ENCODE measurements around the gene SH3GL2.

The SH3GL2 gene

GRCh38 chr9:17824616-17825264 lies 245.9 kb downstream of the SH3GL2 start:
- DNase-seq: no peak

GRCh38 chr9:17825265-17825659 lies 246.4 kb downstream of the SH3GL2 start:
- DNase-seq: no peak

- no peak for DNase-seq
Observed at GRCh38 chr9:17829064-17829463, 250.2 kb downstream of the SH3GL2 start.

GRCh38 chr9:17829812-17830385 lies 251.0 kb downstream of the SH3GL2 start:
- DNase-seq: no peak

GRCh38 chr9:17832812-17833211 lies 253.9 kb downstream of the SH3GL2 start:
- no peak for DNase-seq

GRCh38 chr9:17833846-17834245 lies 255.0 kb downstream of the SH3GL2 start:
- DNase-seq: no peak

- no peak for DNase-seq
Observed at GRCh38 chr9:17837965-17838364, 259.1 kb downstream of the SH3GL2 start.

GRCh38 chr9:17839776-17840175 lies 260.9 kb downstream of the SH3GL2 start:
- peak; percentile 75 for DNase-seq

GRCh38 chr9:17843236-17843635 lies 264.4 kb downstream of the SH3GL2 start:
- DNase-seq: no peak

All from COR-L47 (cell line).